HG03354 (cell line): Measurements from ENCODE around the gene XDH.

Source experiments
- ATAC-seq: cut with Tn5 transposase; IDR thresholded peaks from one replicate; pipeline ENCODE4 v1.9.1; 2021; ENCODE audit warnings: mild to moderate bottlenecking; ENCODE audit not compliant: unreplicated experiment, poor library complexity, severe bottlenecking

Gene XDH

GRCh38 chr2:31404827-31405226 is 9.7 kb downstream of the XDH start:
- no peak for ATAC-seq

GRCh38 chr2:31404302-31404701 is 10.2 kb downstream of the XDH start:
- ATAC-seq: no peak

- no peak for ATAC-seq
Observed at GRCh38 chr2:31402388-31402787, 12.2 kb downstream of the XDH start.

GRCh38 chr2:31401580-31401979 is 13.0 kb downstream of the XDH start:
- ATAC-seq: no peak

- no peak for ATAC-seq
Observed at GRCh38 chr2:31398881-31399280, 15.7 kb downstream of the XDH start.

GRCh38 chr2:31397094-31397493 is 17.4 kb downstream of the XDH start:
- no peak for ATAC-seq

GRCh38 chr2:31390324-31390723 is 24.2 kb downstream of the XDH start:
- ATAC-seq: no peak

GRCh38 chr2:31388736-31389135 is 25.8 kb downstream of the XDH start:
- ATAC-seq: no peak

GRCh38 chr2:31387850-31388249 is 26.7 kb downstream of the XDH start:
- ATAC-seq: no peak

GRCh38 chr2:31386648-31387047 is 27.9 kb downstream of the XDH start:
- ATAC-seq: no peak

- ATAC-seq: no peak
Observed at GRCh38 chr2:31386172-31386571, 28.4 kb downstream of the XDH start.

GRCh38 chr2:31384771-31385276 is 29.7 kb downstream of the XDH start:
- ATAC-seq: no peak

- peak; percentile 48 for ATAC-seq
Observed at GRCh38 chr2:31384351-31384750, 30.2 kb downstream of the XDH start.

- no peak for ATAC-seq
Observed at GRCh38 chr2:31383471-31384153, 30.9 kb downstream of the XDH start.

- no peak for ATAC-seq
Observed at GRCh38 chr2:31382452-31383120, 32.0 kb downstream of the XDH start.

- ATAC-seq: no peak
Observed at GRCh38 chr2:31381601-31382000, 32.9 kb downstream of the XDH start.

- no peak for ATAC-seq
Observed at GRCh38 chr2:31380243-31380642, 34.3 kb downstream of the XDH start.

- no peak for ATAC-seq
Observed at GRCh38 chr2:31379747-31380146, 34.8 kb downstream of the XDH start.

GRCh38 chr2:31378791-31379501 is 35.6 kb downstream of the XDH start:
- no peak for ATAC-seq

- no peak for ATAC-seq
Observed at GRCh38 chr2:31378389-31378788, 36.2 kb downstream of the XDH start.

GRCh38 chr2:31373127-31373526 is 41.4 kb downstream of the XDH start:
- no peak for ATAC-seq
